ENCODE measurements around the gene MAT1A. TPM values are rescaled to one million over a fixed set of nuclear protein-coding genes. Genes with fewer than 3 reads are reported as not detected.

Gene MAT1A
- total RNA-seq = 0.11 TPM in 1 of 2 replicates, not detected in the other
- long read RNA-seq = 0 reads

- Mint-ChIP-seq H3K27me3 (ENCODE audit: low read depth) (peaks cover 2% of the 10 kb centered on the region), H3K4me1 (peaks cover 16% of the 10 kb centered on the region), H3K9me3 (no peaks in the 10 kb centered on the region), H3K4me3 (no peak within 1 kb of the TSS), H3K36me3 (ENCODE audit: low read depth) (no peaks in the 10 kb centered on the region), H3K27ac (ENCODE audit: unreplicated experiment) (no peak within 1 kb of the TSS)
- no peak for DNase-seq (ENCODE audit: low read depth, low spot score)
- no peak for TF ChIP-seq CTCF (conservative IDR thresholded peaks at IDR 0.05)
Observed at GRCh38 chr10:80289451-80290287, at the start of gene MAT1A. Gene MAT1A (minus strand): TSS chr10:80289658. CDS start chr10:80289423, 235 bp downstream.

GRCh38 chr10:80333983-80334382 is 44.5 kb upstream of the MAT1A start:
- H3K4me3 Mint-ChIP-seq = no peak overlapping the region
- H3K36me3 Mint-ChIP-seq (ENCODE audit: low read depth) = no peaks in the 10 kb centered on the region

GRCh38 chr10:80324891-80325364 is 35.5 kb upstream of the MAT1A start:
- TF ChIP-seq CTCF (conservative IDR thresholded peaks at IDR 0.05) = no peak
- Mint-ChIP-seq H3K36me3 (ENCODE audit: low read depth) (no peaks in the 10 kb centered on the region), H3K9me3 (no peaks in the 10 kb centered on the region), H3K27ac (ENCODE audit: unreplicated experiment) (no peak overlapping the region), H3K4me1 (peaks cover 7% of the 10 kb centered on the region), H3K27me3 (ENCODE audit: low read depth) (no peaks in the 10 kb centered on the region), H3K4me3 (no peak overlapping the region)
- no peak for DNase-seq (ENCODE audit: low read depth, low spot score)

More at GRCh38 chr10:80333983-80334382, 44.5 kb upstream of the MAT1A start:
- Mint-ChIP-seq H3K4me1 (no peaks in the 10 kb centered on the region), H3K27ac (ENCODE audit: unreplicated experiment) (no peak overlapping the region), H3K27me3 (ENCODE audit: low read depth) (no peaks in the 10 kb centered on the region), H3K9me3 (peaks cover 4% of the 10 kb centered on the region)
- DNase-seq (ENCODE audit: low read depth, low spot score) = no peak
- no peak for TF ChIP-seq CTCF (conservative IDR thresholded peaks at IDR 0.05)

GRCh38 chr10:80324086-80324485 is 34.6 kb upstream of the MAT1A start:
- DNase-seq (ENCODE audit: low read depth, low spot score) = no peak
- TF ChIP-seq CTCF (conservative IDR thresholded peaks at IDR 0.05) = no peak
- peaks cover 7% of the 10 kb centered on the region for H3K4me1 Mint-ChIP-seq
- no peaks in the 10 kb centered on the region for H3K9me3 Mint-ChIP-seq
- no peaks in the 10 kb centered on the region for H3K36me3 Mint-ChIP-seq (ENCODE audit: low read depth)
- H3K27me3 Mint-ChIP-seq (ENCODE audit: low read depth) = no peaks in the 10 kb centered on the region
- H3K4me3 Mint-ChIP-seq = no peak overlapping the region
- H3K27ac Mint-ChIP-seq (ENCODE audit: unreplicated experiment) = no peak overlapping the region

GRCh38 chr10:80323311-80323710 is 33.9 kb upstream of the MAT1A start:
- Mint-ChIP-seq H3K4me3 (no peak overlapping the region), H3K27ac (ENCODE audit: unreplicated experiment) (peak overlapping the region; percentile 13), H3K27me3 (ENCODE audit: low read depth) (no peaks in the 10 kb centered on the region), H3K9me3 (no peaks in the 10 kb centered on the region), H3K4me1 (peaks cover 7% of the 10 kb centered on the region), H3K36me3 (ENCODE audit: low read depth) (no peaks in the 10 kb centered on the region)
- no peak for TF ChIP-seq CTCF (conservative IDR thresholded peaks at IDR 0.05)
- DNase-seq (ENCODE audit: low read depth, low spot score) = no peak
